Caco-2 (cell line): Measurements from ENCODE around the gene LTA4H. TPM values are rescaled to one million over a fixed set of nuclear protein-coding genes. Genes with fewer than 3 reads are reported as not detected.

Source experiments
- BruUV-seq: library from RNA; stranded (reverse); fragments of 400-500 nt; replicated peaks from 2 replicates; lab custom pipeline; 2021; lab: Mats Ljungman, UMichigan
- CTCF ChIA-PET: fragments of 300-600 bp; sonication (Branson Sonifier 250); formaldehyde crosslinking; loops from one replicate; lab custom pipeline; 2022; ENCODE audit warnings: antibody characterized with exemption; lab: Charles Lee
- POLR2A ChIA-PET: fragments of 300-600 bp; sonication (Branson Sonifier 250); formaldehyde crosslinking; loops from one replicate; lab custom pipeline; 2022; ENCODE audit warnings: antibody characterized with exemption; lab: Charles Lee
- DNase-seq, 2 experiments: peaks; one replicate each; pipeline versions ENCODE4 v3.0.0 to v3.0.0-alpha.2; 2020 to 2022
- H3K27me3 ChIP-seq: replicated peaks from 2 replicates; pipeline ENCODE4 v1.6.0; 2011; ENCODE audit warnings: low read length; ENCODE audit not compliant: control insufficient read depth, insufficient read depth
- H3K36me3 ChIP-seq: 2 replicates; pipeline ENCODE4 v1.5.1; 2011; ENCODE audit warnings: low read length; ENCODE audit not compliant: control insufficient read depth, insufficient read depth
- H3K4me1 ChIP-seq: fragments of 250-450 bp; sonication (Bioruptor Pico); 2 replicates; pipeline ENCODE4 v1.5.1; 2020; ENCODE audit warnings: mild to moderate bottlenecking
- H3K4me3 ChIP-seq: 2 replicates; pipeline ENCODE4 v1.5.1; 2011; ENCODE audit warnings: low read depth, mild to moderate bottlenecking, control low read depth, low read length
- H3K9me3 ChIP-seq: fragments of 250-450 bp; sonication (Bioruptor Pico); 2 replicates; pipeline ENCODE4 v1.5.1; 2020; ENCODE audit warnings: mild to moderate bottlenecking, moderate library complexity
- H3K27ac Mint-ChIP-seq: one replicate; pipeline ENCODE4 v1.8.0; 2022; ENCODE audit warnings: mixed read lengths; ENCODE audit not compliant: unreplicated experiment
- H3K27me3 Mint-ChIP-seq: one replicate; pipeline ENCODE4 v1.8.0; 2022; ENCODE audit warnings: mixed read lengths; ENCODE audit not compliant: insufficient read depth, unreplicated experiment
- H3K36me3 Mint-ChIP-seq: one replicate; pipeline ENCODE4 v1.8.0; 2022; ENCODE audit warnings: mild to moderate bottlenecking, mixed read lengths; ENCODE audit not compliant: insufficient read depth, unreplicated experiment
- H3K4me1 Mint-ChIP-seq: one replicate; pipeline ENCODE4 v1.8.0; 2022; ENCODE audit warnings: low read depth, mixed read lengths; ENCODE audit not compliant: unreplicated experiment
- H3K4me3 Mint-ChIP-seq: one replicate; pipeline ENCODE4 v1.8.0; 2022; ENCODE audit warnings: mild to moderate bottlenecking, moderate library complexity, mixed read lengths; ENCODE audit not compliant: unreplicated experiment
- H3K9me3 Mint-ChIP-seq: one replicate; pipeline ENCODE4 v1.8.0; 2022; ENCODE audit warnings: mixed read lengths; ENCODE audit not compliant: unreplicated experiment
- CTCF ChIP-seq, 2 experiments: fragments of 200-600 bp in 1 of 2; IDR thresholded peaks; 1 replicate in 1 of 2; 2 replicates in 1 of 2; pipeline versions ENCODE4 v1.5.1 to v1.8.0; 2011 to 2022; ENCODE audit warnings: antibody characterized with exemption in 1 of 2, control low read depth in 1 of 2, inconsistent platforms in 1 of 2, low read depth in 1 of 2, low read length in 1 of 2, mild to moderate bottlenecking in 1 of 2, moderate library complexity in 1 of 2; ENCODE audit not compliant: insufficient read depth in 1 of 2, severe bottlenecking in 1 of 2, unreplicated experiment in 1 of 2
- intact Hi-C: fragments of 100-400 bp; cut with micrococcal nuclease; formaldehyde crosslinking; loops from one replicate; pipeline ENCODE4 v1.10.0; 2022; ENCODE audit not compliant: unreplicated experiment
- total RNA-seq: library from RNA; stranded (reverse); gene quantifications from 2 replicates; pipeline ENCODE4 v1.2.3, GENCODE V29; 2022

Gene LTA4H
- total RNA-seq, 1 experiment from 2014 or later, result 56.7 TPM

- ChIA-PET CTCF (no interaction called here), POLR2A (no interaction called here)
- H3K4me1 ChIP-seq, result peaks cover 18% of the 10 kb centered on the region
- no peaks in the 10 kb centered on the region for H3K4me1 Mint-ChIP-seq
- no peak overlapping the region for H3K4me3 ChIP-seq
- no peak for TF ChIP-seq CTCF (IDR thresholded peaks at IDR 0.05; ENCODE audit: insufficient read depth in 1 of 2, low read depth in 1 of 2, low read length in 1 of 2, severe bottlenecking in 1 of 2, unreplicated experiment in 1 of 2)
- H3K27me3 ChIP-seq, result no peaks in the 10 kb centered on the region
- no peaks in the 10 kb centered on the region for H3K9me3 Mint-ChIP-seq
- no peaks in the 10 kb centered on the region for H3K36me3 Mint-ChIP-seq
- no peaks in the 10 kb centered on the region for H3K36me3 ChIP-seq
- no peak overlapping the region for H3K27ac Mint-ChIP-seq
- intact Hi-C loops, result no loop called here
- no peaks in the 10 kb centered on the region for H3K27me3 Mint-ChIP-seq
- no peak for DNase-seq
- no peaks in the 10 kb centered on the region for H3K9me3 ChIP-seq
- no TSS peak for BruUV-seq
- H3K4me3 Mint-ChIP-seq, result no peak overlapping the region
Measured at GRCh38 chr12:95977764-95978305, 57.6 kb downstream of the LTA4H start.

- Mint-ChIP-seq H3K4me1 (no peaks in the 10 kb centered on the region), H3K4me3 (no peak overlapping the region), H3K36me3 (no peaks in the 10 kb centered on the region), H3K9me3 (no peaks in the 10 kb centered on the region), H3K27me3 (no peaks in the 10 kb centered on the region), H3K27ac (no peak overlapping the region)
- H3K4me1 ChIP-seq, result peaks cover 18% of the 10 kb centered on the region
- no peaks in the 10 kb centered on the region for H3K27me3 ChIP-seq
- no peak for TF ChIP-seq CTCF (IDR thresholded peaks at IDR 0.05; ENCODE audit: insufficient read depth in 1 of 2, low read depth in 1 of 2, low read length in 1 of 2, severe bottlenecking in 1 of 2, unreplicated experiment in 1 of 2)
- ChIA-PET CTCF (no interaction called here), POLR2A (no interaction called here)
- H3K9me3 ChIP-seq, result no peaks in the 10 kb centered on the region
- no peak for DNase-seq
- no peaks in the 10 kb centered on the region for H3K36me3 ChIP-seq
- BruUV-seq, result no TSS peak
- H3K4me3 ChIP-seq, result no peak overlapping the region
- intact Hi-C loops, result no loop called here
Measured at GRCh38 chr12:95976416-95976832, 59.0 kb downstream of the LTA4H start.

GRCh38 chr12:95975491-95975890, 59.9 kb downstream of the LTA4H start:
- Mint-ChIP-seq H3K4me1 (no peaks in the 10 kb centered on the region), H3K4me3 (no peak overlapping the region), H3K27ac (no peak overlapping the region), H3K27me3 (no peaks in the 10 kb centered on the region), H3K9me3 (no peaks in the 10 kb centered on the region), H3K36me3 (no peaks in the 10 kb centered on the region)
- no peak for TF ChIP-seq CTCF (IDR thresholded peaks at IDR 0.05; ENCODE audit: insufficient read depth in 1 of 2, low read depth in 1 of 2, low read length in 1 of 2, severe bottlenecking in 1 of 2, unreplicated experiment in 1 of 2)
- Histone ChIP-seq H3K9me3 (no peaks in the 10 kb centered on the region), H3K4me3 (no peak overlapping the region), H3K27me3 (no peaks in the 10 kb centered on the region), H3K36me3 (no peaks in the 10 kb centered on the region), H3K4me1 (peaks cover 18% of the 10 kb centered on the region)
- intact Hi-C loops, result no loop called here
- CTCF ChIA-PET, result no interaction called here
- BruUV-seq, result no TSS peak
- DNase-seq, result no peak
- POLR2A ChIA-PET, result no interaction called here
